Fibroblast of skin of back (primary cell): ENCODE measurements around the gene MXRA5.
A peak's percentile ranks its signal among the peaks of the same experiment; 100 is the strongest.
"Not testable (repeated sequence)": the region's sequence is repeated elsewhere in the genome, so short reads cannot be mapped to it uniquely, and the experiment has no call there.

Experiments used
- DNase-seq: peaks from one replicate; pipeline ENCODE4 v3.0.0-alpha.2; 2013

MXRA5 gene

GRCh38 chrX:3320471-3321046, 25.9 kb downstream of the MXRA5 start:
- no peak for DNase-seq

- DNase-seq, result no peak
Observed at GRCh38 chrX:3317191-3317718, 29.2 kb downstream of the MXRA5 start.

- DNase-seq, result no peak
Observed at GRCh38 chrX:3312109-3312508, 34.3 kb downstream of the MXRA5 start.

- peak; percentile 50 for DNase-seq
Observed at GRCh38 chrX:3307881-3308280, 38.6 kb downstream of the MXRA5 start.

- peak; percentile 4 for DNase-seq
Observed at GRCh38 chrX:3299636-3300035, 46.8 kb downstream of the MXRA5 start.

GRCh38 chrX:3295731-3296130, 50.7 kb downstream of the MXRA5 start:
- peak; percentile 17 for DNase-seq

- DNase-seq, result peak; percentile 38
Observed at GRCh38 chrX:3293251-3293650, 53.2 kb downstream of the MXRA5 start.

GRCh38 chrX:3290561-3290960, 55.9 kb downstream of the MXRA5 start:
- DNase-seq, result no peak

- peak; percentile 91 for DNase-seq
Observed at GRCh38 chrX:3286196-3286945, 60.1 kb downstream of the MXRA5 start.

- DNase-seq, result no peak
Observed at GRCh38 chrX:3280706-3281105, 65.7 kb downstream of the MXRA5 start.

GRCh38 chrX:3273668-3274067, 72.8 kb downstream of the MXRA5 start:
- not testable (repeated sequence) for DNase-seq

- DNase-seq, result peak; percentile 92
Observed at GRCh38 chrX:3271834-3272186, 74.6 kb downstream of the MXRA5 start.

- no peak for DNase-seq
Observed at GRCh38 chrX:3271183-3271833, 75.1 kb downstream of the MXRA5 start.

- DNase-seq, result peak; percentile 79
Observed at GRCh38 chrX:3268829-3269228, 77.6 kb downstream of the MXRA5 start.

- no peak for DNase-seq
Observed at GRCh38 chrX:3263681-3264126, 82.7 kb downstream of the MXRA5 start.

GRCh38 chrX:3262901-3263300, 83.6 kb downstream of the MXRA5 start:
- peak; percentile 91 for DNase-seq
